Right lobe of liver (tissue), 4 donors: ENCODE measurements around the gene ADGRL3.

Source experiments
- CTCF ChIP-seq, 4 donors: fragments of 200-600 bp in 3 of 4; fragments of 450-650 bp in 1 of 4; IDR thresholded peaks; one replicate each; pipeline versions ENCODE4 v1.5.1 to v1.8.0; 2016 to 2022; ENCODE audit warnings: antibody characterized with exemption in 4 of 4, mild to moderate bottlenecking in 2 of 4
- POLR2A ChIP-seq: fragments of 450-650 bp; IDR thresholded peaks from one replicate; pipeline ENCODE4 v1.6.1; 2017; ENCODE audit warnings: antibody characterized with exemption, mild to moderate bottlenecking
- donor health status: DM: no; HTN: no; CAD: no.
- donor health status: DM: no; HTN: no; CAD: no.
- donor health status: DM: no; HTN: yes; CAD: no.

- TF ChIP-seq POLR2A (no peak), CTCF (IDR thresholded peaks at IDR 0.05) (no peak)
Measured at GRCh38 chr4:62075521-62075920, 875.4 kb downstream of the ADGRL3 start.
